GM19035 (cell line): ENCODE results near the gene MKLN1.
"Not testable (repeated sequence)": the region's sequence is repeated elsewhere in the genome, so short reads cannot be mapped to it uniquely, and the experiment has no call there.

Experiments used
- ATAC-seq: cut with Tn5 transposase; IDR thresholded peaks from one replicate; pipeline ENCODE4 v1.9.1; 2021; ENCODE audit not compliant: unreplicated experiment

MKLN1 gene

DNA sequence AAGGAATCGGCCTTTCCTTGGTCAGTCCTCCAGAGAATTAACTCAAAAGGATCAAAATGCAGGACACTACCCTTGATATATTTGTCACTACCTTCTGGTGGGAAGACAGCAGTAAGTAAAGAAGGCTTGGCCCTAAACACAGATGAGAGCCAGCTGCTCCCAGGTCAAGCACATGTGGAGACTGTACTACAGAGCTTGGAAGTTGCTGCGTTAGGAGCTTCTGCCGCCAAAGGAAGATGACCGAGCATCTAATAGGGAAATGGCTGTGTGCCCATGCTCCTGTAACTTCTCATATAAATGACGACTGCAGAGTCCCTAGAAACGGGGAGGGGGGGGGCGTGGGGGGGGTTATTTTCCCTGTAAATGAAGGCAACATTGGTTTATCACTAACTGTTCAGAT, 169.8 kb downstream of the MKLN1 start:
- no peak for ATAC-seq

DNA sequence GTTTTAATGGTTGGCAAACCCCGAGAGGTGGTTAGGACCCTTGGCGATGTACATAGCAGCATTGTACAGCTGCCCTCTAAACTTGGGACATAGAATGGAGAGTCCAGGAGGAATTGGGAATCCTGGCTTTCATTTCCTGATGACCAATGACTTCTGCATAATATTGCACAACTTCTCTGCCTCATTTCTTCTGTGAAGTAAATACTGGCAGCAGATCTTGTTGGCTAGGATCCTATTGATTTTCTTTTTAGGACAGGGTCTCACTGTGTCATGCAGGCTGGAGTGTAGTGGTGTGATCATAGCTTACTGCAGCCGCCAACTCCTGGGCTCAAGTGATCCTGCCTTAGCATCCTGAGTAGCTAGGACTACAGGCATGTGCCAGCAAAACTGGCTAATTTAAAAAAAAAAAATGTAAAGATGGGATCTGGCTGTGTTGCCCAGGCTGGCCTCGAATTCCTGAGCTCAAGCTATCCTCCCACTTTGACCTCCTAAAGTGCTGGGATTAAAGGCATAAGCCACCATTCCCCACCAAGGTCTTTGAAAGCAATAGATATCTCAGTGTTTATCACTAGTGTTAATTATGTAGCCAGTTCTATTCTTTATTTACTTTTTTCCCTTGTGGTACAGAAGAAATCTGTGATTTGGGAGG, 170.7 kb downstream of the MKLN1 start:
- no peak for ATAC-seq

DNA sequence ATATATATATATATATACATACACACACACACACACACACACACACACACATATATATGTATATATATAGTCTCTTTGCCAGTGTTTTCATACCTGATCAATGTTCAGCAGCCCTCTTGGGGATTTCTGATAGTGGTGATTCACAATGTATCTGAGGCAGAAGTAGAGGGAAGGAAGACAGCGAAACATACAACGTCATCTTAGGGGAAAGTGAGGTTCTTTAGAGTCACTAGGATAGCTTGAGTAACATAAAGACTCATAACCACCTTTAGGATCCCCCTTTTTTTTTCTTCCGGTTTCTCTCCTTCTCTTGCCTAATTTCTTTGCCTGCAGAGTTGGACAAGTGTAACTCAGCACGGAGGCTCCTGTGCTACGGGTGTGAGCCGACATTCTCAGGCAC, 172.1 kb downstream of the MKLN1 start:
- no peak for ATAC-seq

DNA sequence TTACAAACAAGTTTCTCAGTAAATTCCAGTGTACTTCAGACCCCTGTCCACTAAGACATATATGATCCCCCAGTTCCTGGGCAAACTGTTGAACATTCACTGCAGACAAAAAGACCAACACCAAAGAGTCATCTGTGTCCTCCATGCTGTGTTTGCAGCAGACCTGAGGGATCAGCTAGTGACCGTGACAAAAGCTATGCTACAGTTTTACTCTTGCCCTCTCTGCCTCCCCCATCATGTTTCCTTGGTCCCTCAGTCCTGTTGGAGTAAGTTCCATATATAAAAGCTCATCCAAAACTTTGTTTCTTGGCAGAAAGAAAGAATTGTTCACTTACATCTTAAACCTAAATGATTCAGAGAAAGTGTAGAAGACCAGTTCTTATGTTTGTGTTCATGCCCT, 172.7 kb downstream of the MKLN1 start:
- no peak for ATAC-seq

DNA sequence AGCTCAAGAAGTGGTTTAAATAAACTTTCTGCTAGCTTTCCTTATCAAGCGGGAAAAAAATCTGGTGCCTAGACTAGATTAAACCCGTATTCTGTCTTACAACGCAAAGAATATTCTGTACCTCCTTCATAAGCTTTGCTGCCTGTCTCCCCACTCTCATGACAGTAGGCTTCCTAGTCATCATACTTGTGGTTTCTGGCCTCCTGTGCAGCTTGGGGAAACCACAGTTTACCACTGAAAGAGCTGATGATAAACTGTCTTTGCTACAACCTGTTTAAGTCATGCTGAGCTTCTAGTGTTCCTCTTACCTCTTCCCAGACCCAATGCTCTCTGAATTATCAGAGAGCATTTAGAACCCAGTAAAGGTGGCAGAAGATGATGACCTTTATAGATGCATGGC, 173.7 kb downstream of the MKLN1 start:
- peak; percentile 70 for ATAC-seq

DNA sequence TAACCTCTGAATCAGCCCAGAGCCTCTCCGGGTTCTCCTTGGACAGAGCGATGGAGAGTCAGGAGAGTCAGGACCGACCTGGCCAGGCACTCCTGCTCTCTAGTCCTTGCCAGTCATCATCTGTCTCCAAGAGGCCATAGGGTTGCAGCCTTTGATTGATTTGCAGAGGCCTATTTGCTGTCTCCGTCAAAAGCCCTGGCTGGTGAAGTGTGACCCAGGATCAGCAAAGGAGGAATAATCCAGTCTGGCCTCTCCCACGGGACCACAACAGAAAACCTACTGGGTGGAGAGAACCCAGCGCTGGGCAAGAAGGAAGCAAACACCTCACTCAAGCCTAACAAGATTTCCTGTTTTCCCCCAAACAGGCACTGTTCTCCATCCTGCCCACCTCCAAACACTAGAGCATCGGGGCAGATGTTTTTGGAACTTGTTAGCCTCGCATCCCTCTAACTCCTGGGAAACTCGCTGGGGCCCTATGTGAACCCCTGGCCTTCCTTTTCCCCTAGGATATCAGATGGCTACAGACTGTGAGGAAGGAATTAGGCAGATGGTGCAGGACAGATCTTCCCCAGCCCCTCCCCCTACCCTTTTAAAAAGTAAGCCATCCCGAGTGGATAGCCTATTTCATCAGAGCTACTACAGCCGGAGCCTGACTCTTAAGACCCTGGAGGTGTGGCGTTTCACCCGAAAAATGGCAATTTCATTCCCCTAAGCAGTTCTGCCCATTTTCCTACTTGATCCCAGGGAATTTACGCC, 174.4 kb downstream of the MKLN1 start:
- no peak for ATAC-seq

DNA sequence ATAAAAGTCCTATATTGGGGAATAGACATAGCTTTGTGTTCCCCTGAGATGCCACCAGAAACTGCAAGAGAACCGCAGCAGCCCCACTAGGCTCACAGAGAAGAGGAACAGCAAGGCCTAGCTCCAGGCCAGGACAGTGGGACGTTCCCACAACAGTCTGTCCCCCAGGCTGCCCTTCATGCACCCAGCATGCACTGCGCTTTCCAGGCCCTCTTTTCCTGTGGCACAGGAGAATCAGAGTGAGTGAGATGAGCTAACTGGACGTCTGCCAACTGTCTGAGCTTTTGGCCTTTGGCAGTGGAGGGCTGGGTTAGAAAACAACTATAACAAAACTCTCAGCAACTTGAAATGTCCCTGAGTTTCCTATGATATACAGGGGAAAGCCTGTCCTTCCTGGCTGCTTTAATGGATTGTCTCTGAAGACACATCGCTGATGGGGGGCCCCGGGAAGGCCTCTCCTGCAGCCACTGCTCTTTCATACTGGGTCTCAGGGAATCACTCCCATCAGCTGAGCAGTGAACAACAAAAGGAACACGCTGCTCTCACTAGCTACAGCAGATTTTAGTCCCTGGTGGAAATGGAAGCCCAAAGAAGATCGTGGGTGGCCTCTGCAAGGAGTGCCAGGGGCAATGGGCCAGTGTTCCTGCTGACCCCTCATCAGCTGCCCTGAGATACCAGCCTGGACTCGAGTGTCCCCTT, 175.3 kb downstream of the MKLN1 start:
- ATAC-seq, result no peak

DNA sequence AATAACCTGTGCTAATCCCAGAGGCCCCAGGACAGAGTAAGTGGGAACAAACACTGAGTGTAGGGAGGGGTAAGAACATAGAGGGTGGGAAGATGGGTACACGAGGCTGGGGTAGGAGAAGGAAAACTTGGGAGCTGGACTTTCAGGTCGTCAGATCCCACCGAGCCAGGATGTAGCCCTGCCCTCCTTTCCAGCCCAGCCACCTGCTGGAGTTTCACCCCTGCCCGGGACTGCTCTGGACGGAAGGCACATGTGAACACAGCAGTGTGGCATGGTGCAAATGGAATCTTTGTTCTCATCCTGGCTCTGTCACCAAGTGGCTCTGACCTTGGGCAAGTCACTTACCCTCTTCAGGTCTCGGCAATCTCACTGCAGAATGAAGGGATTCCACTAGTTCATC, 176.0 kb downstream of the MKLN1 start:
- ATAC-seq, result no peak

DNA sequence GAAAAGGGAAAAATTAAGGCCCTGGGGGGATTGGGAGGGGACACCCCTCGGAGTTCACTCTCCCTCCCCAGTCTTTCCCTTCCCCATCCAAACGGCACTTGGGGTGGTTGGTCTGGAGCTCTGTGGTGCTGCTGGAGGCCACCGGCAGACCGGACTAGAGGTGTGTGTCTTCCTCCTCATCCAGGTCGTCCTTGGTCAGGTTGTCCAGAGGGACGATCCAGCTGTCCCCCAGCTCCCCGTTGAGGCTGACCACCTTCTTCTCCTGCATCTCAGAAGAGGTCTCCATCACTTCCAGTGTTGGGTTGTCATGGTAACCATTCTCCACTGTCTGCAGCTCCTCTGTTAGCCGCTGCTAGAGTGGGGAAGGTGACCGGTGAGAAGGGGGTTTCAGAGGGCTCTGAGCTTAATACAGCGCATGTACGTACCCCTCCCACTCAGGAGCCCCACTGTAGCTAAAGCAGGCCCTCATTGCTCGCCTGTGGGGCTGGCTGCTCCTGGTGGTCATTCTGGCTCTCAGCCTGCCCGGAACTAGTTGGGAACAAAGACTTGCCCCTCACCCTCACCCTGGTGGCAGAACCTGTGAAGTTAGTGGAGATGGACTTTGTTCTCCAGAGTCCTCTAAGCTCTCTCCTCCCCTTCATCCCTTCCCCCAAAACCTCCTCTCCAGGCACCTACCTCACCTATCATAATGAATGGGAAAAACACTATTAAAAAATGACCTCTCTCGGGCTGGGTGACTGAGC, 176.7 kb downstream of the MKLN1 start:
- no peak for ATAC-seq

DNA sequence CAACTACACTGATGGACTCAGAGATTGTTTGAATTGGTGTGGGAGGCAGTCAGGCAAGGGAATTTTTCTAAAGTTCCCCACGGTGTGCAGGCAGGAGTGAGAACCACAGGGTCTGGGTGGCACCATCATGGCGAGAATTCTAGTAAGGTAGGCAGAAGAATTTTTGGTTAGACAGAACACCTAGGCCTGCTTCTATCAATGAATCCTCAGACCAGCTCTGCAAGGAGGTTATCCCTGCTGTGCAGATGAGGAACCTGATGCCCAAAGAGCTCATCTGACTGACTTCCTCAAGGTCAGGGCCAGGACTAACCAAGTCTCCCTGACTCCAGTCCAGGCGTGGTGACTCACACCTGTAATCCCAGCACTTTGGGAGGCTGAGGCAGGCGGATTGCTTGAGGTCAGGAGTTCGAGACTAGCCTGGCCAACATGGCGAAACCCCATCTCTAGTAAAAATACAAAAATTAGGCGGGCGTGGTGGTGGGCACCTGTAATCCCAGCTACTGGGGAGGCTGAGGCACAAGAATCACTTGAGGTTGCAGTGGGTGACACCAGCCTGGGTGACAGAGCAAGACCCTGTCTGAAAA, 177.5 kb downstream of the MKLN1 start:
- ATAC-seq, result not testable (repeated sequence)

DNA sequence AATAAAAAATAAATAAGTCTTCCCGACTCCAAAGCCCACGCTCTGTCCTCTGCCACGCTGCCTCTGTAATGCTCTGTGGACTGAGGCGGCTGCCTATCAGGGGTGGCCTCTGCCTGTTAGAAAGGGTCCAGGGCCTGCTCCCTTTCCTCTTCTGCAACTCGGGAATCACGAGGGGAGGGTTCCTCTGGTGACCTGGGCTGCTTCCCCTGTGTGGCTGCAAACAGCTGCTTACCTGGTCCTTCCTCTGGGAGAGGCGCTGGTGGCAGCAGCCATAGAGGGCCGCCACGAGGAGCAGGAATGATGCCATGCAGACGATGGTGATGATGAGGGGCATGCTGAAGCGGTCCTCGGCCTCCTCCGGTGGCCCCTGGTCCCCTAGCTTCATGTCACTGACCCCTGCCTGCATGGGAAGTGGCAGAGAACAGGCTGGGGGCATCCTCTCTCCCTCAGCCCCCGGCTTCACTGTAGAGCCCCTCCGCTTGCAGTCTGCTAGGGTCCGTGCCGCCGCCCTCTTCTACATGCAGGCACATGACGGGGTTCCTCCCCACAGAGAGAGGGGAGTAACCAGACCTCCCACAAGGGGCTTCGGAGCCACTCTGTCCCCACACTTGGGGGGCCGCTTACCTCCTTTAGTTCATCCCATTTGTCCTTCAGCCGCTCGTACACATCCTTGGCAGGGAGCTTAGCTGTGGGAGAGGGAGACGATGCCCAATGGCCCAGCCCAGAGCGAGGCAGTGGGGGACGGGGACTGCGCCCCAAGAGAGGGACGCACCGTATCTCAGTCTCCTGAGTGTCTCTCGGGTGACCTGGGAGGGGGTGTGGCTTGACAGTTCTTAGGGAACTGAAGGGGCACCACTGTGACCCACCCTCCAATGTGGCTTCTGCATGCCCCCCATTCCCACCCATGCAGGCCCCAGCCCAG, 178.2 kb downstream of the MKLN1 start:
- ATAC-seq, result no peak

DNA sequence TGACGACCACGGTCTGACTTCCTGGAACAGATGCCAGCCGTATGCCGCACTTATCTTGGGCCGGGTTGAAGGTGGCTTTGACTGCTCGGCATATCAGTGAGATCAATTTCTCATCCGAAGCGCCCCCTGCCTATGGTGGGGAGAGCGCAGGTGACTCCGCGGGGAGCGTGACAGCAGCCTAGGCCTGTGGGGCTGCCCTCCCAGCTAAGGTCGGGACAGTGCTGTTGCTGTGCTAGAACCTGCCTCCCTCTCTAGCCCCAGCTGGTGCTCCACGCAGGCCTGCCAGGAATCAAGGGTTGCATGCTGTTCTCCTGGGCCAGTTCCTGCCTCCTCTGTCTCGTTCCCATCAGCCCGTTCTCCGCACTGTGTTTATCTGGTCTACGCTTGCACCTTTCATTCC, 178.9 kb downstream of the MKLN1 start:
- ATAC-seq, result no peak

DNA sequence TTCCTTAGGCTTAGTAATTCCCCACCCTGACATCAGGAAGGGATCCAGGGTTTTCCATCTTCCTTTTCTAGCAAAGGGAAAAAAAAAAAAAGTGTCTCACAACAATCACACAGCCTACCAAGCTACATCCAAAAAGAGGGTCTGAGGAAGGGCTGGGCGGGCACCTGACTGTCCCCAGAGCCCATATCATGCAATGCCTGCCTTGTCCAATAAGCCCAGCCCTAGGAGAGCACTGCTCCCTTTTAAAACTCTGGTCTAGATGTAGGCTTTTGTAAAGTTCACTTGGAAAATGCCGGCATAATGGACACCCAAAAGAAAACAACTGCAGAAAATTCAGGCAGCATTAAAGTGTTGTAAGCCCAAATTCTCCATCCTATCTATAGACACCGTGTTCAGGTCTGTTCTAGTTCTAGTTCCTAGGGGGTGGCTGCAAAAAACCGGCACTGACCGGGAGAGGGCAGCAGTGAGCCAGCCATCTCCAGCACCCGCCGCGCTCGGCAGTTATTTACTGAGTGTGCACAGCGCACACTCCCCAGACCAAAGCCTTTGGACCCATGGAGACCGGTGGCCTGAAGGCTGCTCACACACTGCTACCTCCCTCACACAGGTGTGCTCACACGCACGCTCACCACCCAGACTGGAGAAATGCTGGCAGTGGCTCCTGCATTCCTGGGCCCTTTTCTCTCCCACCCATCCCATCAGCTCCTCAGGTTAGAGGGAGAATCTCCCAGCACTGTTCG, 180.1 kb downstream of the MKLN1 start:
- peak; percentile 73 for ATAC-seq

DNA sequence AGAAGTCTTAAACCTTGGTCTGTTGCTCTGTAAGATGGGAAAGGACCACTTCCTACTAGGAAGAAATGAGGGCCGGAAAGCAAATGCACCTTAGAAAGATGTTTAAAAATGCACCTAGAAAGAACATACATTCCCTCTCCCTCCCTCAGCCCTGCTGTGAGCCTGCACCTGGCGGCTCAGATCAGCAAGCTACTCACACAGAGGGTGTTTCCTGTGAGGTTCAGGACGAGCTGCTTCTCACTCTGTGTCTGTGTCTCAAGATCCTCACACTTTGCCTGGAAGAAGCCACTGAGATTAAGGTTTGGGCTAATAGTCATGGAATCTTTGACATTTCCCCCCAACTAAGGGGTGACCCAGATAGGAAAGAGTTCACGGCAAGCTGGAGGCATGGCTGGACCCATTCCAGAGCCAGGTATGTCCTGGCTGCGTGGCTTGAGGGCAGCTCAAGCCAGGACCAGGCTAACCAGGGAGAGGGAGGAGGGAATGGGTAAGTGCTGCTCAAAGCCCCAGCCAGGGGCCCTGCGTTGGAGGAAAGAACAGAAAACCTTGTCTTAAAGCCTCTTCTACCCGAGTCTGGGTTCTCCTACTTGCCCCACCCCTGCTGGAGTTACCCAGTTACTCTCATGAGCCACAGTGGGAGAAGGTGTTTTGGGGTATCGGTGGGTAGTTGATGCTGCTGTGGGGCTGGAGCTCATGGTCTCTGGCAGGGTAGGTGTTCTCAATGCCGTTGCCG, 181.2 kb downstream of the MKLN1 start:
- ATAC-seq, result no peak

DNA sequence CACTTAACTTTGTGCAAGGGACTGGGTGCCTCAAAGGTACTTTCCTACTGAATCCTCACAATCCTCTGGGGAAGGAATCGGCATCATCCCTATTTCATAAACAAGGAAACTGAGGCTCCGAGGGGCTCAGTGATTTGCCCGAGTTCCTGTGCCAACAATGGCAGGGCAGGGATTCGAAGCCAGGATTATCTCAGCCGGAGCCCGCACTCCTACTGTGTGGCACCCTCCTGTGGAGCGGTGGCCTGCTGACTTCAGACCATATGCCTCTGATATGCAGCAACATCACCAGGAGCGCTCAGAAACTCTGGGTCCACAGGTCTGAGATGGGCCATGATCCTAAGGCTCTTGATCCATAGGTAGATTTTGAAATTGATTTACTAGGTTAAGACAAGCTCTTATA, 182.1 kb downstream of the MKLN1 start:
- ATAC-seq, result no peak

DNA sequence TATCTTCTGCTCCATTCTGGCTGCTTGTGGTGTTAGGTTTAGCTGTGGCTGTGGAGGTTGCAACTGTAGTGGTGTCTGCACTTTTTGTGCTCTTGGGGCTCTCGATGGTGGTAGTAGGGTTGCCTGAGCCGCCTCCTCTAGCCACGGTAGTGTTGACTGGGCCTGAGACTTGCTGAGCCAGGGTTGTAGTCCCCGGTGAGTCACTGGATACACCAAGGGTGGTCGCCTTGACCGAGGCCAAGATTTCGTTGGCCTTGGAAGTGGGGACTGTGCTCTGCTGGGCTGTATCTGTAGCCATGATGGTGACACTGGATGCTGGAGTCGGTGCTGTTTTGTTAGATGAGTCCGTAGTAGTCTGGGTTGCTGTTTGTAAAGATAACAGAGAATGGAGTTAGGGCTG, 183.4 kb downstream of the MKLN1 start:
- ATAC-seq, result no peak

DNA sequence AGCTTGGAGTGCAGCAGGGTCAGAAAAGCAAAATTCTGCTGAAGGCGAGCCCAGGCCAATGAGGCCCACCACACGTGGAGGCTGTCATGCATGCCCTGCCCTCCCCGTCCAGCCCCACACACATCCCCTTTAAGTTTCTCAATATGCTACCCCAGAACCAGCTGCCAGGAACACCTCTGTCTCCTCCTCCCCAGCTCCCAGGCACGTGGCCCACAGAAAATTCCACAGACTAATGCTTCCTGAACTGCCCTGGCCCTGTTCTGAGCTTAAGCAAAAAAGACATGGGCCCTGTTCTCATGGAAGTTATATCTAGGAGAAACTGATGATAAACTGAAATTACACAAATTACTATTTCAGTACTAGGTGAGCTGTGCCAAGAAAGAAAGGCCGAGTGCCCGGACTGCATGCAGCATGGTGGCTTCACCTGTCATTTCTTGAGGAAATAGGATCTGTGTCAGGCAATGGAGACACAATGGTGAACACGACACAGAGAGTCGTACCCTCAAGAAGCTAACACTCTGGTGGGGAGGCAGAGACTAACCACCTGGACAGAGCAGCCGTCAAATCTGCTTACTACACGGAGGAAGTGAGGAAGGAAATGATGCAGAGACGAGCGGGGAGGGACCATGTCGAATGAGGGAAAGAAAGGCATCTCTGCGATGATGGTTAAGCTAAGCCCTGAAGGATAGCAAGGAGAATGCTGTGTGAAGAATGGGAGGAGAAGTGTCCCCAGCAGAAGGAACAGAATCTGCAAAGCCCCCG, 184.3 kb downstream of the MKLN1 start:
- ATAC-seq, result no peak
